Suprapubic skin (tissue), 4 donors: Measurements from ENCODE around the gene PAPLN. TPM values are rescaled to one million over a fixed set of nuclear protein-coding genes. Genes with fewer than 3 reads are reported as not detected.

Experiments
- DNase-seq, 2 donors: peaks; one replicate each; pipeline ENCODE4 v3.0.0-alpha.2; 2019; ENCODE audit warnings: low spot score in 2 of 2
- H3K27ac ChIP-seq: fragments of 200-600 bp; sonication (generic); one replicate; pipeline ENCODE4 v1.5.1; 2019
- H3K27me3 ChIP-seq: fragments of 200-600 bp; sonication (generic); one replicate; pipeline ENCODE4 v1.5.1; 2019
- H3K36me3 ChIP-seq: fragments of 200-600 bp; sonication (generic); one replicate; pipeline ENCODE4 v1.5.1; 2019
- H3K4me1 ChIP-seq: fragments of 200-600 bp; sonication (generic); one replicate; pipeline ENCODE4 v1.5.1; 2019
- H3K4me3 ChIP-seq: fragments of 200-600 bp; sonication (generic); one replicate; pipeline ENCODE4 v1.5.1; 2019; ENCODE audit warnings: mild to moderate bottlenecking
- H3K9me3 ChIP-seq: fragments of 200-600 bp; sonication (generic); one replicate; pipeline ENCODE4 v1.5.1; 2019
- CTCF ChIP-seq, 2 donors: fragments of 200-600 bp in 1 of 2; fragments of 450-650 bp in 1 of 2; sonication (generic) in 1 of 2; IDR thresholded peaks; one replicate each; pipeline ENCODE4 v1.5.1; 2016 to 2019; ENCODE audit warnings: antibody characterized with exemption in 2 of 2, mild to moderate bottlenecking in 1 of 2, moderate library complexity in 1 of 2
- EP300 ChIP-seq: sonication (generic); formaldehyde crosslinking; IDR thresholded peaks from one replicate; pipeline ENCODE4 v1.6.1; 2017; ENCODE audit warnings: antibody characterized with exemption
- POLR2A ChIP-seq, 2 donors: fragments of 450-650 bp; IDR thresholded peaks; one replicate each; pipeline ENCODE4 v1.6.1; 2017; ENCODE audit warnings: antibody characterized with exemption in 2 of 2, mild to moderate bottlenecking in 2 of 2, moderate library complexity in 2 of 2
- POLR2AphosphoS5 ChIP-seq, 3 donors: sonication (generic); formaldehyde crosslinking; IDR thresholded peaks; one replicate each; pipeline ENCODE4 v1.6.1; 2017; ENCODE audit warnings: antibody characterized with exemption in 3 of 3
- WGBS: methylation state at CpG from one replicate; pipeline ENCODE4 v1.1.5; 2018; 5-methylcytosine and 5-hydroxymethylcytosine counted together
- total RNA-seq, 4 donors: library from RNA; depleted of rRNA; stranded (reverse); fragments of >200 nt; gene quantifications; one replicate each; pipeline ENCODE4 v1.1.0, GENCODE V29; 2016

PAPLN gene
- total RNA-seq, 4 donors from 2014 or later = 15.9 to 44.9 (median 23.5) TPM

- H3K9me3 ChIP-seq = no peaks in the 10 kb centered on the region
- no peaks in the 10 kb centered on the region for H3K27me3 ChIP-seq
- peaks cover 27% of the 10 kb centered on the region for H3K36me3 ChIP-seq
- no peak overlapping the region for H3K27ac ChIP-seq
- no peak for DNase-seq
- 60% methylated on average over 6 of the region's 7 CpGs for WGBS
- TF ChIP-seq POLR2A (IDR thresholded peaks at IDR 0.05) (no peak), CTCF (IDR thresholded peaks at IDR 0.05) (no peak), POLR2AphosphoS5 (IDR thresholded peaks at IDR 0.05) (no peak), EP300 (no peak)
- no peaks in the 10 kb centered on the region for H3K4me1 ChIP-seq
- H3K4me3 ChIP-seq = no peak overlapping the region
Measured at GRCh38 chr14:73263606-73264005, 26.3 kb downstream of the PAPLN start.

GRCh38 chr14:73264080-73264884 lies 27.0 kb downstream of the PAPLN start:
- Histone ChIP-seq H3K27me3 (no peaks in the 10 kb centered on the region), H3K4me3 (no peak overlapping the region), H3K27ac (no peak overlapping the region), H3K9me3 (no peaks in the 10 kb centered on the region), H3K36me3 (peaks cover 30% of the 10 kb centered on the region), H3K4me1 (no peaks in the 10 kb centered on the region)
- 93% methylated on average over 20 of the region's 23 CpGs for WGBS
- peak in 1 of 2 donors; percentile 67 for DNase-seq
- TF ChIP-seq CTCF (IDR thresholded peaks at IDR 0.05) (no peak), EP300 (no peak), POLR2A (IDR thresholded peaks at IDR 0.05) (no peak), POLR2AphosphoS5 (IDR thresholded peaks at IDR 0.05) (no peak)

- Histone ChIP-seq H3K4me1 (peaks cover under 1% of the 10 kb centered on the region), H3K27ac (no peak overlapping the region), H3K36me3 (peaks cover 26% of the 10 kb centered on the region), H3K27me3 (no peaks in the 10 kb centered on the region), H3K9me3 (no peaks in the 10 kb centered on the region), H3K4me3 (no peak overlapping the region)
- TF ChIP-seq CTCF (IDR thresholded peaks at IDR 0.05) = no peak
- 85% methylated on average over 17 of the region's 18 CpGs for WGBS
- DNase-seq = peak in 1 of 2 donors; percentile 74
Measured at GRCh38 chr14:73264885-73265720, 27.8 kb downstream of the PAPLN start.

GRCh38 chr14:73265721-73266046 lies 28.4 kb downstream of the PAPLN start:
- 97% methylated on average over 3 of the region's 3 CpGs for WGBS

More at GRCh38 chr14:73265721-73266046, 28.4 kb downstream of the PAPLN start:
- Histone ChIP-seq H3K27me3 (no peaks in the 10 kb centered on the region), H3K9me3 (no peaks in the 10 kb centered on the region), H3K27ac (no peak overlapping the region), H3K36me3 (peaks cover 20% of the 10 kb centered on the region), H3K4me3 (no peak overlapping the region), H3K4me1 (peaks cover 3% of the 10 kb centered on the region)
- peak in 1 of 2 donors; percentile 11 for DNase-seq
- TF ChIP-seq CTCF (IDR thresholded peaks at IDR 0.05) (no peak), POLR2AphosphoS5 (IDR thresholded peaks at IDR 0.05) (no peak), POLR2A (IDR thresholded peaks at IDR 0.05) (no peak), EP300 (no peak)
